Loucy (cell line): ENCODE results near the gene PDZD4.

Experiments
- H2AFZ ChIP-seq: fragments of 200-600 bp; sonication (generic); 2 replicates; pipeline ENCODE4 v1.6.0; 2016; ENCODE audit warnings: antibody characterized with exemption, mild to moderate bottlenecking, low read length, moderate library complexity
- H3F3A ChIP-seq: fragments of 200-600 bp; 2 replicates; pipeline ENCODE4 v1.6.0; 2016; ENCODE audit warnings: antibody characterized with exemption, low read depth, mild to moderate bottlenecking
- H3K27me3 ChIP-seq: fragments of 200-600 bp; sonication (generic); 2 replicates; pipeline ENCODE4 v1.6.1; 2014; ENCODE audit warnings: low read length, mild to moderate bottlenecking; ENCODE audit not compliant: insufficient read depth, poor library complexity, severe bottlenecking
- H3K36me3 ChIP-seq: fragments of 200-600 bp; sonication (generic); 2 replicates; pipeline ENCODE4 v1.6.1; 2016; ENCODE audit warnings: low read length; ENCODE audit not compliant: insufficient read depth
- H3K4me1 ChIP-seq: fragments of 200-600 bp; sonication (generic); 2 replicates; pipeline ENCODE4 v1.5.1; 2014; ENCODE audit warnings: low read length, mild to moderate bottlenecking; ENCODE audit not compliant: insufficient read depth, poor library complexity, severe bottlenecking
- H3K4me2 ChIP-seq: fragments of 200-600 bp; sonication (generic); 2 replicates; pipeline ENCODE4 v1.6.0; 2014; ENCODE audit warnings: antibody characterized with exemption, low read length, low read depth, mild to moderate bottlenecking; ENCODE audit not compliant: poor library complexity, severe bottlenecking
- H3K4me3 ChIP-seq: fragments of 200-600 bp; sonication (generic); 2 replicates; pipeline ENCODE4 v1.5.1; 2014; ENCODE audit warnings: low read length, mild to moderate bottlenecking, mixed read lengths; ENCODE audit not compliant: poor library complexity, severe bottlenecking
- H3K79me2 ChIP-seq: fragments of 200-600 bp; sonication (generic); 2 replicates; pipeline ENCODE4 v1.6.1; 2014; ENCODE audit warnings: low read length; ENCODE audit not compliant: insufficient read depth
- H3K9ac ChIP-seq: fragments of 200-600 bp; sonication (generic); 2 replicates; pipeline ENCODE4 v1.6.0; 2014; ENCODE audit warnings: mild to moderate bottlenecking, low read depth, low read length, moderate library complexity; ENCODE audit not compliant: poor library complexity, severe bottlenecking
- H3K9me2 ChIP-seq: fragments of 200-600 bp; sonication (generic); replicated peaks from 2 replicates; pipeline ENCODE4 v1.6.1; 2016; ENCODE audit warnings: low read depth, low read length, mixed read lengths
- H3K9me3 ChIP-seq: fragments of 200-600 bp; sonication (generic); 2 replicates; pipeline ENCODE4 v1.6.1; 2014; ENCODE audit warnings: mild to moderate bottlenecking, antibody characterized with exemption, low read length, low read depth; ENCODE audit not compliant: insufficient read depth
- H4K20me1 ChIP-seq: fragments of 200-600 bp; sonication (generic); 2 replicates; pipeline ENCODE4 v1.6.0; 2014; ENCODE audit warnings: antibody characterized with exemption, low read length, mild to moderate bottlenecking; ENCODE audit not compliant: insufficient read depth, poor library complexity, severe bottlenecking
- CTCF ChIP-seq: fragments of 200-600 bp; sonication (generic); conservative IDR thresholded peaks from 2 replicates; pipeline ENCODE4 v1.5.1; 2014; ENCODE audit warnings: mild to moderate bottlenecking, antibody characterized with exemption, low read length
- EZH2phosphoT487 ChIP-seq: fragments of 200-600 bp; IDR thresholded peaks from 2 replicates; pipeline ENCODE4 v1.6.1; 2018; ENCODE audit warnings: antibody characterized with exemption, mild to moderate bottlenecking, moderate library complexity, borderline replicate concordance

Gene PDZD4

GRCh38 chrX:153781428-153782047, 48.8 kb downstream of the PDZD4 start:
- H3K36me3 ChIP-seq, result peaks cover 5% of the 10 kb centered on the region; the same call in 1 of the 2 replicates
- H4K20me1 ChIP-seq, result no peaks in the 10 kb centered on the region
- no peak overlapping the region for H2AFZ ChIP-seq
- no peak for TF ChIP-seq EZH2phosphoT487
- no peak for TF ChIP-seq CTCF
- H3K9ac ChIP-seq, result no peak overlapping the region
- no peaks in the 10 kb centered on the region for H3K79me2 ChIP-seq
- no peaks in the 10 kb centered on the region for H3K9me3 ChIP-seq
- no peaks in the 10 kb centered on the region for H3K9me2 ChIP-seq
- no peak overlapping the region for H3K4me2 ChIP-seq
- H3K4me3 ChIP-seq, result no peak overlapping the region
- H3F3A ChIP-seq, result no peaks in the 10 kb centered on the region
- H3K4me1 ChIP-seq, result no peaks in the 10 kb centered on the region
- H3K27me3 ChIP-seq, result no peaks in the 10 kb centered on the region

- Histone ChIP-seq H3F3A (no peaks in the 10 kb centered on the region), H3K9me2 (no peaks in the 10 kb centered on the region), H3K27me3 (no peaks in the 10 kb centered on the region), H3K4me2 (no peak within 1 kb of the TSS), H2AFZ (no peak within 1 kb of the TSS), H3K36me3 (peaks cover 3% of the 10 kb centered on the region; the same call in 1 of the 2 replicates), H4K20me1 (no peaks in the 10 kb centered on the region), H3K9me3 (no peaks in the 10 kb centered on the region), H3K4me3 (no peak within 1 kb of the TSS), H3K9ac (no peak within 1 kb of the TSS), H3K79me2 (no peaks in the 10 kb centered on the region), H3K4me1 (no peaks in the 10 kb centered on the region)
- TF ChIP-seq EZH2phosphoT487 (no peak), CTCF (no peak)
These were observed 49.5 kb downstream of the PDZD4 start, which contains the start of gene SRPK3 for GRCh38 chrX:153780678-153781427. Gene SRPK3 (plus strand): TSS chrX:153781041. CDS start chrX:153781087, 46 bp downstream.

- H3K4me2 ChIP-seq, result no peak overlapping the region
- no peaks in the 10 kb centered on the region for H3K36me3 ChIP-seq
- H3K4me1 ChIP-seq, result no peaks in the 10 kb centered on the region
- no peak overlapping the region for H3K4me3 ChIP-seq
- H3F3A ChIP-seq, result no peaks in the 10 kb centered on the region
- H3K27me3 ChIP-seq, result no peaks in the 10 kb centered on the region
- no peaks in the 10 kb centered on the region for H3K9me2 ChIP-seq
- no peaks in the 10 kb centered on the region for H4K20me1 ChIP-seq
- no peaks in the 10 kb centered on the region for H3K9me3 ChIP-seq
- H3K79me2 ChIP-seq, result no peaks in the 10 kb centered on the region
- no peak overlapping the region for H3K9ac ChIP-seq
- TF ChIP-seq EZH2phosphoT487 (no peak), CTCF (no peak)
- no peak overlapping the region for H2AFZ ChIP-seq
These were observed 50.3 kb downstream of the PDZD4 start for GRCh38 chrX:153779891-153780677.
